ENCODE data around the gene LRMDA. TPM values are rescaled to one million over a fixed set of nuclear protein-coding genes. Genes with fewer than 3 reads are reported as not detected.

The LRMDA gene
- total RNA-seq, 5 donors from 2014 or later (not counting 1 experiment from before 2014, with no cell fraction given) = 0.30 to 1.2 TPM; not detected in 3

DNA sequence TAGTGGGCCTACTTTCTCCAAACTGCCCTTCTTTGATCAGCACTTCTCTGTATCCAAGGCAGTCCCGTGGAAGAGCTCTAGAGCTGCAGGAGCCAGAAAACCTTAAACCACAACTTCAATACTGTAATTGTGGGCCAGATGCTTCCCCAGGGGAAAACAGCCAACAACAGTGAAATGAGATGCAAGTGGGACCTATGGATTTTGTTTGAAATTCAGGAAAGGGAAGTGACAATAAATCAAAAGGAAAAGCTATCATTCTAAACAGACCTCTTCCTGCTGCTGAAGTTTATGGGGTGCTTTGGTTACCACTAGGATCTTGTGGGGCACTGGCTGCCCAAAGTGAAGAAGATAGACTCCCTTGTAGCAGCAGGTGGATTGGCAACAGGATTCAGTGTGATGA, 1031.7 kb downstream of the LRMDA start:
- DNase-seq = no peak
- no peaks in the 10 kb centered on the region for H3K4me1 Mint-ChIP-seq

DNA sequence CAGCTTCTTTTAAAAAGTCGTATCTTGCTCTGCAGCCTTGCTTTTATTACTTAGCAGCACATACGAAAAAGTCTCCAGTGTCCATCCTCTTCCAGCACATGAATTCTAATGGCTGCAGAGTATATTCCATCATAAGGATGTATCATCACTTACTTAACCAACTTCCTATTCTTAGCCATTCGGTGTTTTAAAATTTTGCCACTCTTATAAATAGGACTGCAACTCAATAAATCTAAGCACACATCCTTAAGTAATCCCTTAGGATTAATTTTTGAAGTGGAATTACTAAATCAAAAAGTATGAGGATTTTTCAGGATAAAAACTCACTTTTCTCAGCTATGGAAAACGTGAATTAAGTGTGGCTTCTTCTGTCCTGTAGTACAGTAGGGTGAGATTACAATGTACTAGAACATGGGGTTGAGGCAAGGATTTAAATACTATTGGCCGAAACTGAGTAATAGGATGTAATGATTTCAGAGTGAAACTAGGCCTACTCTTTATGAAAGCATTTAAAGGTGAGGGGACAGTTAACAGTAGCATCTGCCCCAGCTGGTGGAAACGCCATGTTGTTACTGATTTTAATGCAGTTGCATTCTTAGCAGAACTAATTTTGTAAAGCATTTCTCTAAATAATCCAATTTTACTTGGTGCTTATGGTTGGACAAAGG, 1035.5 kb downstream of the LRMDA start:
- ATAC-seq (replicated peaks in 1 of 4) (no peak), DNase-seq (no peak)
- no peaks in the 10 kb centered on the region for H3K27me3 Mint-ChIP-seq
- Histone ChIP-seq H3K4me1 (ENCODE audit: control insufficient read depth in 1 of 2, extremely low read depth in 1 of 2, insufficient read depth in 2 of 2, low read length in 2 of 2) (no peaks in the 10 kb centered on the region), H3K9me3 (no peaks in the 10 kb centered on the region), H3K27me3 (replicated peaks in 1 of 2; ENCODE audit: control insufficient read depth in 2 of 2, extremely low read depth in 1 of 2, insufficient read depth in 2 of 2, low read length in 1 of 2) (no peaks in the 10 kb centered on the region), H3K27ac (ENCODE audit: low read length) (no peak overlapping the region), H3K36me3 (ENCODE audit: control insufficient read depth in 2 of 2, extremely low read depth in 1 of 2, insufficient read depth in 1 of 2, low read length in 1 of 2) (no peaks in the 10 kb centered on the region), H3K4me3 (ENCODE audit: control insufficient read depth in 1 of 2, extremely low read depth in 1 of 2, low read length in 1 of 2) (no peak overlapping the region)
- ChIA-PET CTCF (no interaction called here), POLR2A (no interaction called here)
- H3K4me1 Mint-ChIP-seq = no peaks in the 10 kb centered on the region
- no peak overlapping the region for H3K27ac Mint-ChIP-seq
- no peak overlapping the region for H3K4me3 Mint-ChIP-seq
- H3K9me3 Mint-ChIP-seq = peaks cover 0 to 4% (median 3%) of the 10 kb centered on the region in 3 donors
- WGBS (ENCODE audit: insufficient coverage) = 72% methylated on average over 3 of the region's 6 CpGs
- H3K36me3 Mint-ChIP-seq = no peaks in the 10 kb centered on the region

More for the DNA sequence above, 1031.7 kb downstream of the LRMDA start:
- ATAC-seq (replicated peaks in 1 of 4) = no peak
- Histone ChIP-seq H3K9me3 (no peaks in the 10 kb centered on the region), H3K4me1 (ENCODE audit: control insufficient read depth in 1 of 2, extremely low read depth in 1 of 2, insufficient read depth in 2 of 2, low read length in 2 of 2) (no peaks in the 10 kb centered on the region), H3K27me3 (replicated peaks in 1 of 2; ENCODE audit: control insufficient read depth in 2 of 2, extremely low read depth in 1 of 2, insufficient read depth in 2 of 2, low read length in 1 of 2) (no peaks in the 10 kb centered on the region), H3K4me3 (ENCODE audit: control insufficient read depth in 1 of 2, extremely low read depth in 1 of 2, low read length in 1 of 2) (no peak overlapping the region), H3K36me3 (ENCODE audit: control insufficient read depth in 2 of 2, extremely low read depth in 1 of 2, insufficient read depth in 1 of 2, low read length in 1 of 2) (no peaks in the 10 kb centered on the region), H3K27ac (ENCODE audit: low read length) (no peak overlapping the region)
- Mint-ChIP-seq H3K4me3 (no peak overlapping the region), H3K27ac (no peak overlapping the region), H3K9me3 (peaks cover 0 to 4% (median 3%) of the 10 kb centered on the region in 3 donors), H3K27me3 (no peaks in the 10 kb centered on the region), H3K36me3 (no peaks in the 10 kb centered on the region)
- no CpG with 5 or more reads among the region's 1 CpG for WGBS (ENCODE audit: insufficient coverage)
- POLR2A ChIA-PET = no interaction called here
- CTCF ChIA-PET = no interaction called here

DNA sequence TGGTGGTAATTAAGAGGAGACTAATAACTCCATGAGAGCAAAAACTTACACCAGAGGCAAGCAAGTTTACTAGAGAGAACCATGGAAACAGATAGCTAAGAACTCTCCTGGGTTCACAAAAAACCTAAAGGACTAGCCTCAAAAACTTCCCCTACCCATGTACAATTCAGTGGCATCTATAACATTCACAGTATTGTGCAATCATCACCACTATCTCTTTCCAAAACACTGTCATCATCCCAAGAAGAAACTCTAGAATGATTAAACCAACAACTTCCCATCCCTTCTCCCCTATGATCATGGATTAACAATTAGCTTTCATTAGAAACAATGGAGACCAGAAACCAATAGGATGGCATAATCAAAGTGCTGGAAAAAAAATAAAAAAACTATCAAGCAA, 1038.3 kb downstream of the LRMDA start:
- no peak for ATAC-seq (replicated peaks in 1 of 4)
- H3K27ac Mint-ChIP-seq = no peak overlapping the region

DNA sequence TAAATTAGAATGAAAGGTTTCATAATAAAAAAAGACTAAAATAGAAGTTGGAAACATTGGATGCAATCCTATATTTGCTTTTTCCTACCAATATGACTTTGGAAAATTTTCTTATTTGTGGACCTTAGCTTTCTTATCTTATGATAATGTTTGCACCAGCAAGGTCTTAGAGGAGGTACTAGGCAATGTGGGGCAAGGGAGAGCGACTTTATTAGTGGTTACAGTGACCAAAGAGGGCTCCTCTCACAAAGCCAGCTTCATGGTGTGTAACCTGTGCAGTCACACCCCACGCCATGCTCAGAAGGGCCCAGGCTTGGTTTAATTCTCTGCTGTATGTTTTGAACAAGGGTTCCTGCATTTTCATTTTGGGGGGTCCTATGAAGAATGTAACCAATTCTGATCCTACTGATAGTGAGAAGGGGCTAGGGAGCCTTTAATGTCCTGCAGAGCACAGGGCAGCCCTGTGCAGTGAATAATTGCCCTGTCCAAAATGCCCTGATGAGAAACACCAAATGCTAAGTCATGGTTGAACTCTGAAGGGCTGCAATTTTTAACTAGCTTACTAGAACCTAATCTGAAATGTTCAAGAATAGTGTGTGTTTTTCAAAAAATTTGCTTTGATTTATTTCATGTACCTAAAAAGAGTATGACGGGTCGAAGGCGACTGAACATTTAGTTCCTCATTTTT, 1047.8 kb downstream of the LRMDA start:
- no peaks in the 10 kb centered on the region for H3K27me3 ChIP-seq (replicated peaks in 1 of 2; ENCODE audit: control insufficient read depth in 2 of 2, extremely low read depth in 1 of 2, insufficient read depth in 2 of 2, low read length in 1 of 2)
- DNase-seq = no peak
- H3K4me3 ChIP-seq (ENCODE audit: control insufficient read depth in 1 of 2, extremely low read depth in 1 of 2, low read length in 1 of 2) = no peak overlapping the region
- Mint-ChIP-seq H3K27ac (no peak overlapping the region), H3K4me1 (no peaks in the 10 kb centered on the region), H3K4me3 (no peak overlapping the region), H3K9me3 (peaks cover 7 to 22% (median 8%) of the 10 kb centered on the region in 3 donors), H3K27me3 (no peaks in the 10 kb centered on the region), H3K36me3 (no peaks in the 10 kb centered on the region)
- ChIA-PET POLR2A (no interaction called here), CTCF (no interaction called here)
- H3K4me1 ChIP-seq (ENCODE audit: control insufficient read depth in 1 of 2, extremely low read depth in 1 of 2, insufficient read depth in 2 of 2, low read length in 2 of 2) = no peaks in the 10 kb centered on the region
- H3K36me3 ChIP-seq (ENCODE audit: control insufficient read depth in 2 of 2, extremely low read depth in 1 of 2, insufficient read depth in 1 of 2, low read length in 1 of 2) = no peaks in the 10 kb centered on the region
- 73% methylated on average over 2 of the region's 5 CpGs for WGBS (ENCODE audit: insufficient coverage)
- no peak overlapping the region for H3K27ac ChIP-seq (ENCODE audit: low read length)
- no peaks in the 10 kb centered on the region for H3K9me3 ChIP-seq
- ATAC-seq (replicated peaks in 1 of 4) = no peak

More for the DNA sequence above, 1038.3 kb downstream of the LRMDA start:
- ChIA-PET CTCF (interaction anchor here in 1 of 2 donors (0.6 kb wide), 1 partner anchor 35 kb away, joined by 5 read pairs; no protein-coding TSS in a partner anchor), POLR2A (no interaction called here)
- no peaks in the 10 kb centered on the region for H3K4me1 Mint-ChIP-seq
- H3K9me3 Mint-ChIP-seq = peaks cover 3 to 7% (median 3%) of the 10 kb centered on the region in 3 donors
- Histone ChIP-seq H3K36me3 (ENCODE audit: control insufficient read depth in 2 of 2, extremely low read depth in 1 of 2, insufficient read depth in 1 of 2, low read length in 1 of 2) (no peaks in the 10 kb centered on the region), H3K4me1 (ENCODE audit: control insufficient read depth in 1 of 2, extremely low read depth in 1 of 2, insufficient read depth in 2 of 2, low read length in 2 of 2) (no peaks in the 10 kb centered on the region), H3K4me3 (ENCODE audit: control insufficient read depth in 1 of 2, extremely low read depth in 1 of 2, low read length in 1 of 2) (no peak overlapping the region), H3K27ac (ENCODE audit: low read length) (no peak overlapping the region), H3K27me3 (replicated peaks in 1 of 2; ENCODE audit: control insufficient read depth in 2 of 2, extremely low read depth in 1 of 2, insufficient read depth in 2 of 2, low read length in 1 of 2) (no peaks in the 10 kb centered on the region), H3K9me3 (no peaks in the 10 kb centered on the region)
- H3K27me3 Mint-ChIP-seq = no peaks in the 10 kb centered on the region
- H3K4me3 Mint-ChIP-seq = no peak overlapping the region
- no peak for DNase-seq
- no peaks in the 10 kb centered on the region for H3K36me3 Mint-ChIP-seq

DNA sequence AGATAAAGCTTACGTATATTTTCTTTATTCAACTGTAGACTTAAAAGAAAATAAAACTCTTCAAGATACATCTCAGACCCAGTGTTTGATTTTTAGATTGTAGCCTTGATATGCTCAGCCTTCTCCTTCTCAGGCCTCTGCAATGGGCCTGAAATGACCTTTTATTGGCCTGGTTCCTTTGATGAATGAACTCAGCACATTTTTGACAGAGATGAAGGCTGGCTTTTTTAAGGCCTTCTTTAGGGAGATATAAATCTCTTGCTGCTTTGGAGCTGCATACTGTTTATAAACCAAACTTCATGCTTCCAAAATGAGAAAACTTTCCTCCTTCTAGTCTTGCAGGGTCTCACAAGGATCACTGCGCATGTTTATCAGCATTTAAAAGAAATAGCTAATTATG, 1049.8 kb downstream of the LRMDA start:
- Histone ChIP-seq H3K36me3 (ENCODE audit: control insufficient read depth in 2 of 2, extremely low read depth in 1 of 2, insufficient read depth in 1 of 2, low read length in 1 of 2) (no peaks in the 10 kb centered on the region), H3K9me3 (no peaks in the 10 kb centered on the region), H3K4me1 (ENCODE audit: control insufficient read depth in 1 of 2, extremely low read depth in 1 of 2, insufficient read depth in 2 of 2, low read length in 2 of 2) (no peaks in the 10 kb centered on the region), H3K4me3 (ENCODE audit: control insufficient read depth in 1 of 2, extremely low read depth in 1 of 2, low read length in 1 of 2) (no peak overlapping the region), H3K27me3 (replicated peaks in 1 of 2; ENCODE audit: control insufficient read depth in 2 of 2, extremely low read depth in 1 of 2, insufficient read depth in 2 of 2, low read length in 1 of 2) (no peaks in the 10 kb centered on the region), H3K27ac (ENCODE audit: low read length) (no peak overlapping the region)
- ATAC-seq (replicated peaks in 1 of 4) = no peak
- ChIA-PET POLR2A (no interaction called here), CTCF (no interaction called here)
- WGBS (ENCODE audit: insufficient coverage) = no CpG with 5 or more reads among the region's 2 CpGs
- no peak overlapping the region for H3K27ac Mint-ChIP-seq
- H3K27me3 Mint-ChIP-seq = no peaks in the 10 kb centered on the region
- H3K36me3 Mint-ChIP-seq = no peaks in the 10 kb centered on the region
- H3K9me3 Mint-ChIP-seq = peaks cover 1 to 17% (median 7%) of the 10 kb centered on the region in 3 donors
- no peaks in the 10 kb centered on the region for H3K4me1 Mint-ChIP-seq
- H3K4me3 Mint-ChIP-seq = no peak overlapping the region
- no peak for DNase-seq

DNA sequence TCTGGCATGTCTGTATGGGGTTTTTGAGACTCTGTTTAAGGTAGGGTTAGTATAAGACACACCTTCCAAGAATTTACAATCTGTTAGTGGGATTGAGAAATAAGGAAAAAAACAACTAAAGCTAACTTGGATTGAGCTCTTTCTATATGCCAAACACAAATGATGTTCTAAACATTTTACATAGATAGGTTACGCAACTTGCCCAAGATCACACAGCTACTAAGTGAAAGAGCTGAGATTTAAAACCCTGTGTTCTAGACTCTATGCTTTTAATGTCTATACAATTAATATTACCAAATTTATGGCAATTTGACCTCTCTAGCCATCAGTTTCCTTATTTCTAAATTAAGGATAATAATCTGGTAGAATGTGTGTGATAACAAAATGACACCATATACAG, 1056.2 kb downstream of the LRMDA start:
- Mint-ChIP-seq H3K36me3 (no peaks in the 10 kb centered on the region), H3K9me3 (peaks cover 8 to 50% (median 21%) of the 10 kb centered on the region in 3 donors), H3K27me3 (no peaks in the 10 kb centered on the region), H3K4me1 (no peaks in the 10 kb centered on the region), H3K4me3 (no peak overlapping the region), H3K27ac (no peak overlapping the region)
- Histone ChIP-seq H3K4me3 (ENCODE audit: control insufficient read depth in 1 of 2, extremely low read depth in 1 of 2, low read length in 1 of 2) (no peak overlapping the region), H3K9me3 (no peaks in the 10 kb centered on the region), H3K27ac (ENCODE audit: low read length) (no peak overlapping the region), H3K36me3 (ENCODE audit: control insufficient read depth in 2 of 2, extremely low read depth in 1 of 2, insufficient read depth in 1 of 2, low read length in 1 of 2) (no peaks in the 10 kb centered on the region), H3K4me1 (ENCODE audit: control insufficient read depth in 1 of 2, extremely low read depth in 1 of 2, insufficient read depth in 2 of 2, low read length in 2 of 2) (no peaks in the 10 kb centered on the region), H3K27me3 (replicated peaks in 1 of 2; ENCODE audit: control insufficient read depth in 2 of 2, extremely low read depth in 1 of 2, insufficient read depth in 2 of 2, low read length in 1 of 2) (no peaks in the 10 kb centered on the region)
- no CpG with 5 or more reads among the region's 1 CpG for WGBS (ENCODE audit: insufficient coverage)
- no peak for ATAC-seq (replicated peaks in 1 of 4)
- ChIA-PET CTCF (no interaction called here), POLR2A (no interaction called here)
- DNase-seq = no peak

Data from T-cell (primary cell).